Daoy (cell line): ENCODE data around the gene KDM2A. TPM values are rescaled to one million over a fixed set of nuclear protein-coding genes. Genes with fewer than 3 reads are reported as not detected.

Experiments used
- DNase-seq: peaks from one replicate; pipeline ENCODE4 v3.0.0-alpha.2; 2015; ENCODE audit warnings: low read depth
- total RNA-seq: library from RNA; depleted of rRNA; stranded (reverse); fragments of >200 nt; shearing (Covaris generic); gene quantifications from 2 replicates; pipeline ENCODE4 v1.2.3, GENCODE V29; 2014

Gene KDM2A
- total RNA-seq, 1 experiment from 2014 or later = 24.6 TPM

DNA sequence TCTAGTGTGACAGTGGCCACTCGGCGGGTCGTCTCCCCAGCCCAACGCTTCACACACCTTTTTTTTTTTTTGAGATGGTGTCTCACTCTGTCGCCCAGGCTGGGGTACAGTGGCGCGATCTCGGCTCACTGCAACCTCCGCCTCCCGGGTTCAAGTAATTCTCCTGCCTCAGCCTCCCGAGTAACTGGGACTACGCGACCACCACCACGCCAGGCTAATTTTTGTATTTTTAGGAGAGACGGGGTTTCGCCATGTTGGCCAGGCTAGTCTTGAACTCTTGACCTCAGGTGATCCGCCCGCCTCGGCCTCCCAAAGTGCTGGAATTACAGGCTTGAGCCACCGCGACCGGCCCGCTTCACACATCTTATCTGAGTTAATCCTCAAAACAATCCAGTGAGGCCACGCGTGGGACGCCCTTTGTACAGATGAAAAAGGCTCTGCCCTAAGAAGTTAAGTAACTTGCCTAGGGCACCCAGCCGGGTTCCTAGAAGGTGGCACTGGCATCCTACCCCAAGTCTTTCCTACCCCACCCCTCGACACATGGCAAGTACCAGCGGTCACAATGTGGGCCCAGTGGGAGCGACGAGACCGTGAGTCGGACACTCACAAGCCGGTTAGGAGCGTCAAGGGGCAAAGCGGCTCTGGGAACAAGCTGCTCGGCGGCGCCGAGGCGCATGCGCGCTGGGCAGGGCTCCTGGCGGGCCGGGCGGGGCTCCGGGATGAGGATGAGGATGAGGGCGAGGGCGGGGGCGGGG, 142.0 kb downstream of the KDM2A start:
- DNase-seq = peak; percentile 65

GRCh38 chr11:67261640-67261945, 142.5 kb downstream of the KDM2A start:
- no peak for DNase-seq

DNA sequence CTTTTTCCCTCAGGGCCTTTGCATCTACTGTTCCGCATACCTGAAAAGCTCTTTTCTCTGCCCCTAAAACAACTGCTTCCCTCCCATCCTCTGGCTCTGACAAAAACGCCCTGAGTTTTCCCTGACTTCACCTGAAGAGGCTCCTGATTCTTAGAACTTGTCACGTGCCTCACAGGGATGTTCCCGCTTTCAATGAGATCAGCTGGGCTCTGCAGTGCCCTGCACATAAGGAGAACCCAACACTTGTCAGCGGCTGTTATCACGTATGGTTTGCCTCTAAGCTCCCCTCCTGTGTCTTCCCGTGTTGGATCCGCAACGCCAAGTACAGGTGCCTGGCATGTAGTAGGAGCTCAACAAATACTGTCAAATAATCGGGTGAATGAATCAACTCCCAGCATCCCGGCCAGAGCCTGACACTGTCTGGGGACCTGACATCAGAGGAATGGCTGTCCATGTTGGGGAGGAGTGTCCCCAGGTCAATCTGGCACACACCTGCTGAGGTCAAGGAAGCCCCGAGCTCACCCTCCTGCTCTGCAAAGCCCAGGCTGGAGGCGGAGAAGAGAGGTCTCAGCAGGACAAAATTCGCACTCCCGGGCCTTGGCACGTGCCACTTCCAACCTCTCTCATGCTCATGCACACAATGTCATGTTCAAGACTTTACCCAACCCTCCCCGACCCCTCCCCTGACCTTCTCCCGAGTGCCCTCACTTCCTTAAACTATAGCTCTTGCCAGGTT, 143.1 kb downstream of the KDM2A start:
- no peak for DNase-seq

- DNase-seq = peak; percentile 83
Observed at GRCh38 chr11:67262731-67263675, 143.9 kb downstream of the KDM2A start.

DNA sequence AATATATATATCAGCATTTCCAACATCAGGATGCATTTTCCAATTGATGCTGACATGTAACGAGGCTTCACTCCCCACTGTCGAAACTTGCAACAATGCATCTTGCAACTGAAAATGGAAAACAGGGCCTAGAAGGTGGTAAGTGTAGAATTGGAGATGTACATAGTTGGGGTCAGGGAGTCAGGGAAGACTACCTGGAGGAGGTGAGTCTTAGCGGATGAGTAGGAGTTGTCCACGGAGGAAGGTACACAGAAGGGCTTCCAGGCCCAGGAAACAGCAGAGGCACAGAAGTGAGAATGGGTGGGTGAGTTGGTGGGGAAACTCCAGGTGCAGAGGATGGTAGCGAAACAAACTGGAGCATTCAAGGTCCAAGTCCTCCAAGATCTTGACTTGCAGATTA, 145.2 kb downstream of the KDM2A start:
- no peak for DNase-seq

- no peak for DNase-seq
Observed at GRCh38 chr11:67264877-67265632, 146.0 kb downstream of the KDM2A start.

DNA sequence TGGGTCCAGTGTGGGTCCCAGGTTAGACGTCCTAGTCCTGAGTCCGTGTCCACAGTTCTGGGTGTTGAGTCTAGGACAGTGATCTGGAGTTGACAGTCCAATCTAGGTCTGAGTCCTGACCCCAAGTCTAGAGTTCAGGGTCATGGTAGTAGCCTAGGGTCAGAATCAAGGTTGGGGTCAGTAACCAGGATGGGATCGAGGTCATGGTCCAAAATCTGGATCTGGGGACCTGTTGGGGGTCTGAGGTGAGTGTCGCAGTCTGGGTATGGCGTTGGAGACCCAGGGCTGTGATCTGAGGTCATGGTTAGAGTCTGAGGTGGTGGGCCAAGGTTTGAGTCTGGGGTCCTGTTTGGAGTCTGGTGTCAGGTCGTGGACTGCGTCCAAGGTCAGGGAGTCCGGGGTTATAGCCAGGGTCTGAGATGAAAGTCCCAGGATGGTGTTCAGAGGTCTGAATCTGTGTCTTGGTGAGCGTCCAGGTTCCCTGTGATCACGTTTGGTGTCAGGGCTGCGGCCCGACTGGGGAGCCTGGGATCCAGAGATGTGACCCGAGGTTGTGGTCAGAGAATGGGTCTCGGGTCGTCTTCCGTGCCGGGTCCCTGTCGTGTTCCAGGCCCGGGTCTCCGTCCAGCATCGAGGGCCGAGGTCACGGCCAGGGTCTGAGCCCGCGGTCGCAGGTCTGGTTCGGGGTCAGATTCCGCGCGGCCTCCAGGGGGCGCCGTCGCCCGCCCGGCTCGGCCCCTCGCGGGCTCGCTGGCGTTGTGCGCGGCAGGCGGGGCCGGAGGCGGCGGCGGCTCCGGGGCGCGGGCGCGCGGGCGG, 146.8 kb downstream of the KDM2A start:
- DNase-seq = peak; percentile 67

GRCh38 chr11:67266449-67267187, 147.6 kb downstream of the KDM2A start, which contains the start of gene GRK2:
Gene GRK2 (plus strand): TSS chr11:67266473. CDS start chr11:67266700, 227 bp downstream.
- peak; percentile 70 for DNase-seq

DNA sequence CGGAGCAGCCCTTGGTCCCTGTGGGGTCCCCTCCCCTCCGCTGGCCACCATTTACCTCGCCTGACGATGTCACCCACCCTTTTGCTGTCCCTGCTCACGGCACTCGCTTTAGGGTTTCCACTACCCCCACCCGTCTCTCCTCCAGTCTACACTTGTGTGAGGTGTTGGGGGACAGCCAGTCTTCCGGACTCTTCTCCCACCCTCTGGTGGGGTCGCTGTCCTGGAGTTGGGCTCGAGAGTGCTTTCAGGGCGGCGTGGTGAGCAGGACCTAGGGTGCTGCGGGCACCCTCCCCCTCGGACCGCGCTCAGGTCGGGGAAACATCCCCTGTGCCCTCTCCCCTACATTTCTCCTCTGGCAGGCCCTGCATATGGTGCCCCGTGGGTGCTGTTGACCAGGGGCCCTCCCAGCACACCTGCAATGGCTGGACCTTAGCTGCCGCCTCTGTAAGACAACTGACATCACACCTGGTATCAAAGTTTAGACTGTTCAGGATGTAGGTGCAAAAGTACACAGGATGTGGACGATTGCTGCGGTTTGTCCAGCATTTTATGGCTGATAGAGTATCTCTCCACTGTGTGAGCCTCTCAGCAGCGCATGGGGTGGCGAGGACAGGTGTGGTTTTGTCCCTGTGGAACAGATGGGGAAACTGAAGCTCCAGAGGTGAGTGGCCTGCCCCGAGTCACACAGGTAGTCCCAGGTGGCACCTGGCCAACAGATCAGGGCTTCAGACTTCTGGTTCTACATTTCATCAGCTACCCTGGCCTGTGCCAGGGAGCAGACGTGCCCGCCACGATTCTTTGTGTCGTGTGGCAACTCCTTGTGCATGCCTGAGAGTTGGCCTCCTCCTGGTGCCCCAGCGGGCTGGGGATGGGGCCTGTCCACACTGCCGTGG, 148.4 kb downstream of the KDM2A start:
- no peak for DNase-seq

DNA sequence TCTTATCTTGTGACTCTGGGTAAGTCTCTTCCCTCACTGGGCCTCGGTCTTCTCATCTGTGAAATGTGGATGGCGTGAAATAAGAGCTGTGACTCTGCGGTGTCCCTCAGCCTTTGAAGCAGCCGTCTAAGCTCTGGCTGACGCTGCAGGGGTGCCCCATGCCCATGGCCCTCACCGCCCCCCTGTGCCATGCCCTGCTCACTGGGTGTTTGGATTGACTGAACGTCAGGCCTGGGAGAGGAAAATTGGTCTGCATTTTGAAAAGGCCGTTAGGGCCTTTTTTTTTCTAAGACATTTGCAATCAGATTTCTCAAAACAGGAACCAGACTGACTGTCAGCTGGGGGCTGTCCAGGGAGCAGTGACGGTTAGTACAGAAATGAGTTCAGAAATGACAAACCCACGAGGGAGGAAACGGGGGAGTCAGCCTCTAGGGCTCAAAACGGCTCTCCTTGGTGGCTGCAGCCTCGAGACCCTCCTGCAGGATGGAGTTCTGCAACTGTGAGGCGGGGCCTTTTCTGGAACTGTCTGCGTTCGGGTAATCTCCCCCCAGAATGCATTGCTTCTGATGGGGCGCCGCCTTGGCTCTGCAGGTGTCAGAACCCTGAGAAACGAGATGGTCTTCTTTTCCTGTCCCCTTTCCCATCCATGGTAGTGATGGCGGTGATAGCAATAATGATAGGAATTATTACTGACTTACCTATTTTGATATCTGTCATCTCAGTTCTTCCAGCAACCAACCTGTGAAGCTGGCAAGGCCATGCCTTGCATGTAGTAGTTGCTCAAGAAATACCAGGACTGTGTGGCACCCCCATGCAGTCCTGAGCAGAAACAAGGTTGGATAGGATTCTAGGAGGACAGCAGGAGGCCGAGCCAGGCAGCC, 149.3 kb downstream of the KDM2A start:
- DNase-seq = no peak

- no peak for DNase-seq
Observed at GRCh38 chr11:67268962-67269268, 149.9 kb downstream of the KDM2A start.

DNA sequence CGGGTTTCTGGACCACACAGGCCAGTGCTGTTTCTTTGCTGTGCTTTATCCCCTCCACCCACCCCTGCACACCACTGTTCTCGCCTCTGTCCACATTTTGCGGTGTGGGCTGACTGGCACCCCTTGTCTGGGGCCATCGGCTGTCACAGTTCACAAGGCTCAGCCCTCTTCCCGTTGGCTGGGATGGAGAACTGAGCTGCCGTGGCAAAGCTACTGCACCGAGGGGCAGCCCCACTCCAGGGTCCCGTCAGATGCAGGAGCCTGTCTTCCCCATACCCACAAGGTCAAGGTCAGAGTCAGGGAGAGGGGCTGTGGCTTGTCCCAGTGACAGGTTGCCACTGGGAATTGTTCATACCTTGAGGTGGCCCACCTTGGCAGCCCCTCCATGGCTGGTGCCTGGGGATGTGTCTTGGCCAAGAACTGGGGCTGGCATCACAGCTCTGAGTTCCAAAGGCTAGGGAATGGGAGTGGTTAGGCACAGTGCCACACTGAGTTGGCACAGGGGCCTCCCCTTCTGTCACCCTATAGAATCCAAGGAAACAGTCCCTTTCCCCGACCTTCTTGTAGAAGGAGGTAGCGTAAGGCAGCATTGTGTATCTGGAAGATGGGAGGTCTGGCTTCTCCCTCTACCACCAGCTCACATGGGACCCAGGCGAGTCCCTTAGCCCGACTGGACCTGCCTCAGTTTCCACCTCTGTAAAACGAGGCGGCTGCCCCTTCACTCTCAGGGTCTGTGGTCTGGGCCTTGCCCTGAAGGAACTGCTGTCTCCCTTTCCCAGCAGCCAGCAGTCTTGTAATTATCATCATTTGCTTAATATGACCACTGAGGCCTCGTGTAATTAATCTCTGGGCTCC, 150.6 kb downstream of the KDM2A start:
- no peak for DNase-seq

DNA sequence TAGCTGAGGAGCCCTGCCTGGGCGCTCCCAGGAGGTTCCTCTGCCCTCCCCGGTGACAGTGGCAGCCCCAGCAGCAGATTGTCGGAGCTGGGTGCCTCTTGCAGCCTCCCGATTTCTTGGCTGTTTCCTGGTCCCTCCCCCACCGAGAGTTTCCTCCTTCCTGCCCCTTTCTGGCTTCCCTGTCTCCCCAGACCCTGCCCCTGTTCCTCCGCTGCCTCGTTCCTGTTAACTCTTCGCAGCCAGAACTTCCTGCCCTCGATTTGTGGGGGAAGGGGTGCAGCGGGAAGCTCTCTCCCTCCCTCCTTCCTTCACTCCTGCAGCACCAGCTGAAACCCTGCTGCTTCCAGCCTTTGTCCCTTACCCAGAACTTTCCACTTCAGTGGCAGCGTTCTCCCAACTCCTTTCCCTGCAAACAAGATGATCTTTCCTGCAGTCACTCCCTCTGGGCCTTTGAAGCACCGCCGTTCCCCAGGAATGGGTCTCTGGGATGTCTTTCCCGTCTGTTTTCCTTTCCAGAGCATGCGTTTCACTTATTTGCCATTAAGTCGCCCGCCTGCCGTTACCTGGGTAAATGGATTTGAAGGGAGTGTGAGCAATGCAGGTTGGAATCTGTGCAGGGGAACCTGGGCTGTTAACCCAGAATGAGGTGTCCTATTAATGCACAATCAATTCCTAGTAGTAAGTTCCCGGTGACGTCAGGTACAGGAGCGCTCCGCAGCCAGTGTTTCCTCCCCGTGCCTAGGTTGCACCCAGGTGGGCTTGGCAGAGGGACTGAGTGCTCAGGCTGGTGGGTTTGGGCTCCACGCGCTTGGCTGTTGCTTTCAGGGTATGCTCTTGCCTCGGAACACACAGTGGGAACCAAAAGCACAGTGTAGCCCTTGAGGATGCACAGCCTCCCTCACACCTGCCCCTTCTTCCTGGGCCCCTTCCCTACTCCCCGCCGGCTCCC, 151.5 kb downstream of the KDM2A start:
- no peak for DNase-seq

DNA sequence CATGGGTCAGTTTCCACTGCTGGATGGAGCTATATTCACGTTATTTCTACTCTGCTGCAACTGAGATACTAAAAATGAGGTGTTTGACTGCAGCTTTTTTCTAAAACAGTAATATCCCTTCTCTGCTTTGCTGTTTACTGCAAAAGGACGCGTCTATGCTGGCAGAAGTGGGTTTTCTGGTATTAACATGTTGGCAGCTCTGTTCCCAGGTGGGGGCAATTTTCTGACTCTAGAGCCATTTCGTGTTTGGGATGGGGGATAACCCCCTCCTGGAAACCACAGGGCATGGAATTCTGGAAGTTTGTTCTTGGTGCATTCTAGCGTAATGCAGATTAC, 152.1 kb downstream of the KDM2A start:
- DNase-seq = no peak

GRCh38 chr11:67271541-67272284, 152.7 kb downstream of the KDM2A start:
- DNase-seq = no peak
